Measurements from ENCODE around the gene GLIS1.

GLIS1 gene

DNA sequence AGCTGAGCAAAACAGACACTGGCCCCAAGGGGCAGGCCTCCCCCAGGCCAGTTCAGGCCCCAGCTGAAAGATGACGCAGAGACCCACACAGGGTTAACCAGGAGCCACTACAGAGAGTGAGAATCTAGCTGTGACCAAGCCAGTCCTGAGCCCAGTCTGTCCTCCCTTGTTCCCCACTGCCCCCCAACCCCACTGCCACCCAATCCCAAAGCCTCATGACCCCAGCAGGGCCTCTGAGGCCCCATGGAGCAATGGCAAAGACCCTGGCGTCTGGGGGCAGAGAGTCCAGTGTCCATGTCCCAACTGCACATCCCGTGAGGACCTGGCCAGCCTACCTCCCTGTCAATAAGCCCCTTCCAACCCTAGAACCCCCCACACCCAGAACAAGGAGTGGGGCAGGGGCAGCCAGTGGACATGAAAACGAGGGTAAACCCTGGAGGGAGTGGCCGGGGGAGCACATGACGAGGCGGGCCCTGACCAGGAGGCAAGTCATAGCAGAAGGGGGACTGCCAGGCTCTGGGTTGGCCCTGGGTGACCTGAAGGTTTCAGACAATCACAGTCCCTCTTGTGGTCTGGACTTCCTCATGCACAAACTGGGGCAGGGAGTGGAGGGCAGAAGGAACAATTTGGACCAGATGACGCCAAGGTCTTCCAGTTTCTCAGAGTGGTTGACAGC lies 100.5 kb downstream of the GLIS1 start:
- no peak for DNase-seq (ENCODE audit: low read depth in 3 of 3)

DNA sequence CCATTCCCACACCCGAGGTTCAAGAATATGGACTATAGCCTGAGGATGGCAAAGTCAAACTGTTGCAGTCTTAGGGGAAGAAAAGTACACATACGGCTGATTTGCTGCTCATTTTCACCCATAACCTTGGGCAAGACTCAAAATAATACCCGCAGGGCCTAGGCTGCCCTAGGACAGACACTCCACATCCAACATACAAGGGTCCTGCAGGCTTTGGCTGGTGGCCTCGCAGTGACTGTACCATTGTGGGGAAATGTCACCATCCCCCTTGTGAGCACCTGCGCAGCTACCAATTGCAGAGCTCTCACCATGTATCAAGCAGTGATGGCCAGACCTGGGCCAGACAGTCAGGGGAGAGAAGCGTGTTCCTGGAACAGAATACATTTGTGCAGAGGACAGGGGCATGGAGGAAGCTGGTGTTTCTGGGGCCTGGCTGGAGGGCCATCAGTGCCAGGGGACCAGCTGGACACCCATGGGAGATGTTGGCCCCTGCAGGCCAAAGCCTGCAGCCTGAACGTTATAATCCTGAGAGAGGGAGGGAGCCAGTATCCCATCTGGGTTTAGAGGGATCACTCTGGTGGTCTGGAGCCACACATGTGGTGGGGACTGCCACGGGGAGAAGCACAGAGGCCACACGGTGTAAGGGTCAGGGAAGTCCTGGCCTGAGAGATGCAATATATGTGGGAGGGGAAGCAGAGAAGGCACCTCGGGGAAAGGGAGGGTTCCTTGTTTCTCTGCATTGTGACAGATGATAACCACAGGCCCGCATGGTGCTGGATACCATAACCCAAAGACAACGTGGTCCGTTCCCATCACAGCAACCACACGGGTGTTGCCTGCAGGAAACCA lies 101.2 kb downstream of the GLIS1 start:
- DNase-seq (ENCODE audit: low read depth in 3 of 3) = no peak

- DNase-seq (ENCODE audit: low read depth in 3 of 3) = no peak
These were observed 102.3 kb downstream of the GLIS1 start for GRCh38 chr1:53636621-53637171.

GRCh38 chr1:53634571-53634979 lies 104.4 kb downstream of the GLIS1 start:
- no peak for DNase-seq (ENCODE audit: low read depth in 3 of 3)

DNA sequence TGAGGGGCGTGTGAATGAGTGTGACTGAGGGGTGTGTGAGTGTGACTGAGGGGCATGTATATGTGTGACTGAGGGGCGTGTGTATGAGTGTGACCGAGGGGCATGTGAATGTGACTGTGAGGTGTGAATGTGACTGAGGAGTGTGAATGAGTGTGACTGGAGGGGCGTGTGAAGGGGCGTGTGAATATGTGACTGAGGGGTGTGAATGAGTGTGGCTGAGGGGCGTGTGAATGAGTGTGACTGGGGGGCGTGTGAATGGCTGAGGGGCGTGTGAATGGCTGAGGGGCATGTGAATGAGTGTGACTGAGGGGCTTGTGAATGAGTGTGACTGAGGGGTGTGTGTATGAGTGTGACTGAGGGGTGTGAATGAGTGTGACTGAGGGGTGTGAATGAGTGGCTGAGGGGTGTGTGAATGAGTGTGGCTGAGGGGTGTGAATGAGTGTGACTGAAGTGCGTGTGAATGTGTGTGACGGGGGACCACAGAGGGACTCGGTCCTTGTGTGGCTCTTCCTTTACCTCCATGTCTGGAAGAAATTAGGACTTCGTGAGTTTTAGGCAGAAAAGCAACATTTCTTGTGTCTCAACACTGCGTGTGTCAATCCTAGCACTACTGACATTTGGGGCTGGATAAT lies 105.8 kb downstream of the GLIS1 start:
- DNase-seq (ENCODE audit: low read depth in 3 of 3) = no peak

GRCh38 chr1:53631622-53632310 lies 107.2 kb downstream of the GLIS1 start:
- no peak for DNase-seq (ENCODE audit: low read depth in 3 of 3)

DNA sequence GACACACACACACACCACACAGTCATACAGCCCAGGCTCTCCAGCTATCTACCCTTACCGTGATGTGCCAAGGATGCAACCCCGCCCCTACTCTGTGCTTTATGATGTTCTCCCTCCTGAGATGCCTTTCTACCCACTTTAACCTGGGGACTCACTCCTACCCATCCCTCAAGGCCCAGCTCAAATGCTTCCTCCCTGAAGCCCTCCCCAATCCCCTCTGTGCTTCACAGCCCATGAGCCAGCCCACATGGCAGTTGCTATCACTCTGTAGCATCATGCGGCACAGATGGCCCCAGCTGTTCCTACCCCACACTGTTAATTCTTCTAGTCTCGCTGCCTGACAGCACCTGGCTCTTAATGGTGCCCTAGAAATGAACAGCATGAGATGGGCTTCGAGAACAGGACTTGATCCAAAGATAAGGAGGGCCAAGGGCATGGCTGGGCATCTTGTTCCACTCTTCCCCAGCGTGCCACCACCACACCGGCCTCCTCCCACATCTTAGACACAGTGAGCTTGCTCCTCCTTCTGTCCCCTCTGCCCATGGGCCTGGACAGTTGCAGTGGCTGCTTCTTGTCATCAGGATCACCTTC lies 109.8 kb downstream of the GLIS1 start:
- DNase-seq (ENCODE audit: low read depth in 3 of 3) = no peak

GRCh38 chr1:53628286-53628955 lies 110.5 kb downstream of the GLIS1 start:
- DNase-seq (ENCODE audit: low read depth in 3 of 3) = no peak

DNA sequence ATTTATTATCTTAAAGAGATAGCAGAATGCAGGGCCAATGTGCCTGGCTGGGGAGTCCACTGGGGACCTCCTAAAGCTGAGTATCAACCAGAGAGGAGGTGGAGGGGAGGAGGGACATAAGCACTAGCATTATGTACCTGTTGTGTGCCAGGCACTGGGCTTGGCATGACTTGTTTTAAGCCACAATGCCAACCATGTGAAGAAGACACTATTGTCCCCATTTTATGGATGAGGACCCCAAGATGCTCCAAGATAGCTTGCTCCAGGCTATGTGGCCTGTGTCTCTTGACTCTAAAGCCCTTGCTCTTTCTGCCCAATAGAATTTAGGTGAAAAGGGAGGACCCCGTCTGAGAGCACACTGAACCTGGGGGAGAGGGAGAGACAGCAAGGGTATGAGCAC lies 111.3 kb downstream of the GLIS1 start:
- DNase-seq (ENCODE audit: low read depth in 3 of 3) = no peak

GRCh38 chr1:53627031-53627430 lies 111.9 kb downstream of the GLIS1 start:
- DNase-seq (ENCODE audit: low read depth in 3 of 3) = no peak

DNA sequence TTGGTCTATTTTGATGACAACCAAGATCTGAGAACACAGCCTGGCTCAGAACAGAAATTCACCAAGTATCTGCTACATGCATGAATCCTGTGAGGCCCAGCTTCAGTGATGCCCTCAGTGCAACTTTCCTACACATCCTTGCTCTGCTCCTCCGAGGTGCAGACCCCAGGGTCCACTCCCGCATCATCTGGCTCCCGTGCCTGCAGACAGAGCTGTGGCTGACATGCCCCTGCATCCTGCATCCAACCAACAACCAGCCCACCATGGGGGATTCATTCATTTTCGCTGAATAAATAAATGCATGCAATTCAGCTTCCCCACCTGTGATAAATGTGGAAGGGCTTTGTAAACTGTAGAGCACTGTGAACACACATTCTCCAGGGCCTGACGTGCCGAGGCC lies 112.3 kb downstream of the GLIS1 start:
- no peak for DNase-seq (ENCODE audit: low read depth in 3 of 3)

DNA sequence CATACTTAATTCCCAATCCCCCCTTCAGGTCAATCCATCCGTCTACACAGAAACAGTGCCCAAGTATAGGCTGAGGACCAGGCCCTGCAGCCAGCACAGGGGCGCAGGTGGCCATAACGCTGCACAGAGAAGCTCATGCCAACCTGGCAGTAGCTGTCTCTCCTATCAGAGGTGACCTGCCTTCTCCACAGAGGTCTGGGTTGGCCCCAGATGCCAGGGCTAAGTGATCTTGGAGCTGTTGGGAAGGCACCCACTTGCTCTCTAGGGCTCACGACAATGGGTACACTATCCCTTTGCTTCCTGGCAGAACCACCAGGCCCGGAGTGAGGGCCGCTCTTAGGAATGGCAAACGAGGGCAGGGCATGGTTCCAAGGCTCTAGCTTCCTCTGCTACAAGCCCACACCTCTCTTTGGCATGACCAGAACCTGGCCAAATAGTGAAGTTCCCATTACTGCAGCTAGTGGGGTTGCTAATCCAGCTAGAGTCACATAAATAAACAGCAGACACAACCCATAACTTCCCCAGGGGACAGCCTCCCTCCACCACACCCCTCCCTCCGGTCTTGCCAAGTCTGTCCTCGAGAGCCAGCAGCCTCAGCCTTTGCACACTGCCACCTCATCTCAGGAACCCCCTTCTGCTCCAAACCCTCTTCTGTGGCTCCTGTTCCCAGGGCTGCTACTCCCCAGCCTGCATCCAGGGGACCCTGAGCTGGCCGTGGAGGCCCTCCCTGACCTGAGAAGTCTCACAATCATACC lies 113.0 kb downstream of the GLIS1 start:
- no peak for DNase-seq (ENCODE audit: low read depth in 3 of 3)

GRCh38 chr1:53625049-53625448 lies 113.9 kb downstream of the GLIS1 start:
- no peak for DNase-seq (ENCODE audit: low read depth in 3 of 3)

DNA sequence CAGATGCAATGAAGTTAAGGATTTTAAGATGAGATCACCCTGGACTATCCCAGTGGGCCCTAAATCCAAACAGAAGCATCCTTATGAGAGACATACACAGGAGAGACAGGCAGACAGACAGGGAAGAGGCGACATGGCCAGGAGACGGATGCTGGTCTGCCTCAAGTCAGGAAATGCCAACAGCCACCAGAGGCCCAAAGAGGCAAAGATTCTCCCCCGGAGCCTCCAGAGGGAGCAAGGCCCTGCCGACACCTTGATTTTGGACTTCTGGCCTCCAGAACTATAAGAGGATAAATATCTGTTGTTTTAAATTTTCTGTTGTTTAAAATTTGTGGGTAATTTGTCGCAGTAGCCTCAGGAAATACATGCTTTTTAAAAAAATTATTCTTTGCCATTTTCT lies 116.4 kb downstream of the GLIS1 start:
- no peak for DNase-seq (ENCODE audit: low read depth in 3 of 3)

GRCh38 chr1:53621144-53621543 lies 117.8 kb downstream of the GLIS1 start:
- DNase-seq (ENCODE audit: low read depth in 3 of 3) = no peak

GRCh38 chr1:53620061-53620855 lies 118.7 kb downstream of the GLIS1 start:
- no peak for DNase-seq (ENCODE audit: low read depth in 3 of 3)

GRCh38 chr1:53619367-53620060 lies 119.5 kb downstream of the GLIS1 start:
- DNase-seq (ENCODE audit: low read depth in 3 of 3) = no peak

- DNase-seq (ENCODE audit: low read depth in 3 of 3) = no peak
These were observed 120.2 kb downstream of the GLIS1 start for GRCh38 chr1:53618500-53619366.

Measured in stimulated activated CD4-positive, alpha-beta T cell treated with anti-CD3 and anti-CD28 coated beads, TNF-alpha, amount 100 ng/mL, for 4 hours (primary cell).